Caki2 (cell line): ENCODE data around the gene ZFP14. TPM values are rescaled to one million over a fixed set of nuclear protein-coding genes. Genes with fewer than 3 reads are reported as not detected.
A peak's percentile ranks its signal among the peaks of the same experiment; 100 is the strongest.

ENCODE experiments used
- DNase-seq: peaks from one replicate; pipeline ENCODE4 v3.0.0-alpha.2; 2015; ENCODE audit warnings: low read depth
- in situ Hi-C: cut with HindIII; loops from 2 replicates; pipeline ENCODE4 v1.10.0; 2016; ENCODE audit warnings: low sequenced_read_pairs, low pct_unique_long_range_greater_than_20kb, mixed read lengths
- total RNA-seq: library from RNA; depleted of rRNA; stranded (reverse); fragments of >200 nt; shearing (Covaris generic); gene quantifications from 2 replicates; pipeline ENCODE4 v1.2.3, GENCODE V29; 2014; ENCODE audit warnings: low replicate concordance; rRNA removed

Gene ZFP14
- total RNA-seq, result 2.4 and 4.1 TPM in 2 replicates

- in situ Hi-C loops, result no loop called here
Measured at GRCh38 chr19:36378625-36379509, at the start of gene ZFP14. Gene ZFP14, minus strand, starts transcription at chr19:36379201. Its CDS starts 11,309 bp downstream, at chr19:36367892.

GRCh38 chr19:36423925-36424324, 44.9 kb upstream of the ZFP14 start:
- DNase-seq, result peak; percentile 11
- in situ Hi-C loops, result no loop called here

More at GRCh38 chr19:36378625-36379509, at the start of gene ZFP14:
- peak; percentile 95 for DNase-seq

GRCh38 chr19:36421749-36422481, 42.9 kb upstream of the ZFP14 start:
- in situ Hi-C loops, result no loop called here

GRCh38 chr19:36420961-36421748, 42.2 kb upstream of the ZFP14 start:
- DNase-seq, result no peak
- in situ Hi-C loops, result no loop called here

More at GRCh38 chr19:36421749-36422481, 42.9 kb upstream of the ZFP14 start:
- DNase-seq, result no peak

GRCh38 chr19:36418287-36419001, 39.4 kb upstream of the ZFP14 start, which contains the start of gene ZFP82:
Gene ZFP82, minus strand, starts transcription at chr19:36418644. Its CDS starts 8,855 bp downstream, at chr19:36409789.
- in situ Hi-C loops, result no loop called here
- DNase-seq, result peak; percentile 67

GRCh38 chr19:36417752-36418286, 38.8 kb upstream of the ZFP14 start:
- in situ Hi-C loops, result no loop called here
- no peak for DNase-seq

- DNase-seq, result no peak
- in situ Hi-C loops, result no loop called here
Measured at GRCh38 chr19:36409841-36410240, 30.8 kb upstream of the ZFP14 start.

- in situ Hi-C loops, result no loop called here
- DNase-seq, result no peak
Measured at GRCh38 chr19:36408101-36408500, 29.1 kb upstream of the ZFP14 start.

GRCh38 chr19:36404498-36404897, 25.5 kb upstream of the ZFP14 start:
- in situ Hi-C loops, result no loop called here
- DNase-seq, result no peak

- no peak for DNase-seq
- in situ Hi-C loops, result no loop called here
Measured at GRCh38 chr19:36401475-36401874, 22.5 kb upstream of the ZFP14 start.

- no peak for DNase-seq
- in situ Hi-C loops, result no loop called here
Measured at GRCh38 chr19:36398571-36398970, 19.6 kb upstream of the ZFP14 start.

GRCh38 chr19:36392916-36393673, 14.1 kb upstream of the ZFP14 start:
- in situ Hi-C loops, result no loop called here
- no peak for DNase-seq

- in situ Hi-C loops, result no loop called here
Measured at GRCh38 chr19:36379510-36379819, 464 bp upstream of the ZFP14 start.

GRCh38 chr19:36377541-36378178, 1.3 kb downstream of the ZFP14 start:
- DNase-seq, result no peak
- in situ Hi-C loops, result no loop called here

More at GRCh38 chr19:36379510-36379819, 464 bp upstream of the ZFP14 start:
- no peak for DNase-seq

- in situ Hi-C loops, result no loop called here
- DNase-seq, result no peak
Measured at GRCh38 chr19:36373638-36374156, 5.3 kb downstream of the ZFP14 start.

GRCh38 chr19:36371886-36372285, 7.1 kb downstream of the ZFP14 start:
- in situ Hi-C loops, result no loop called here
- DNase-seq, result no peak
